Measurements from ENCODE around the gene UNC5B. TPM values are rescaled to one million over a fixed set of nuclear protein-coding genes. Genes with fewer than 3 reads are reported as not detected.

Gene UNC5B
- total RNA-seq, 1 experiment from 2014 or later = 0.07 TPM

DNA sequence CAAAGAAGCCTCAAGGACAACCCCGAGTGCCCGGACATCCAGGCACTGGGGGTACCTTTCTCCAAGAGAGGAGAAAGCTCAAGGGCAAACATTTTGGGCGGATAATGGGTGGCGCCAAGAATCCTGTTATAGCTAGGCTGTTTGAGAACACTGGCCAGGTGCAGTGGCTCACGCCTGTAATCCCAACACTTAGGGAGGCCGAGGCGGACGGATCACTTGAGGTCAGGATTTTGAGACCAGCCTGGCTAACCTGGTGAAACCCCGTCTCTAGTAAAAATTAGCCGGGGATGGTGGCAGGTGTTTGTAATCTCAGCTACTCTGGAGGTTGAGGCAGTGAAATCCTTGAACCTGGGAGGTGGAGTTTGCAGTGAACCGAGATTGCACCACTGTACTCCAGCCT is 25.2 kb upstream of the UNC5B start:
- no peaks in the 10 kb centered on the region for H3K9me3 Mint-ChIP-seq (ENCODE audit: low read depth, unreplicated experiment)
- no peak overlapping the region for H3K27ac Mint-ChIP-seq (ENCODE audit: unreplicated experiment)
- CTCF ChIA-PET = no interaction called here
- H3K27me3 Mint-ChIP-seq (ENCODE audit: unreplicated experiment) = peaks cover 100% of the 10 kb centered on the region
- H3K4me3 Mint-ChIP-seq (ENCODE audit: low read depth, unreplicated experiment) = no peak overlapping the region
- no TSS peak for BruUV-seq (replicated peaks)
- DNase-seq = no peak
- H3K36me3 Mint-ChIP-seq (ENCODE audit: insufficient read depth, unreplicated experiment) = no peaks in the 10 kb centered on the region
- intact Hi-C loops (cut with micrococcal nuclease; ENCODE audit: unreplicated experiment) = no loop called here
- TF ChIP-seq, protein P1, sequence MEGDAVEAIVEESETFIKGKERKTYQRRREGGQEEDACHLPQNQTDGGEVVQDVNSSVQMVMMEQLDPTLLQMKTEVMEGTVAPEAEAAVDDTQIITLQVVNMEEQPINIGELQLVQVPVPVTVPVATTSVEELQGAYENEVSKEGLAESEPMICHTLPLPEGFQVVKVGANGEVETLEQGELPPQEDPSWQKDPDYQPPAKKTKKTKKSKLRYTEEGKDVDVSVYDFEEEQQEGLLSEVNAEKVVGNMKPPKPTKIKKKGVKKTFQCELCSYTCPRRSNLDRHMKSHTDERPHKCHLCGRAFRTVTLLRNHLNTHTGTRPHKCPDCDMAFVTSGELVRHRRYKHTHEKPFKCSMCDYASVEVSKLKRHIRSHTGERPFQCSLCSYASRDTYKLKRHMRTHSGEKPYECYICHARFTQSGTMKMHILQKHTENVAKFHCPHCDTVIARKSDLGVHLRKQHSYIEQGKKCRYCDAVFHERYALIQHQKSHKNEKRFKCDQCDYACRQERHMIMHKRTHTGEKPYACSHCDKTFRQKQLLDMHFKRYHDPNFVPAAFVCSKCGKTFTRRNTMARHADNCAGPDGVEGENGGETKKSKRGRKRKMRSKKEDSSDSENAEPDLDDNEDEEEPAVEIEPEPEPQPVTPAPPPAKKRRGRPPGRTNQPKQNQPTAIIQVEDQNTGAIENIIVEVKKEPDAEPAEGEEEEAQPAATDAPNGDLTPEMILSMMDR (IDR thresholded peaks at IDR 0.05; ENCODE audit: unreplicated experiment) = no peak
- no peaks in the 10 kb centered on the region for H3K4me1 Mint-ChIP-seq (ENCODE audit: low read depth, unreplicated experiment)

DNA sequence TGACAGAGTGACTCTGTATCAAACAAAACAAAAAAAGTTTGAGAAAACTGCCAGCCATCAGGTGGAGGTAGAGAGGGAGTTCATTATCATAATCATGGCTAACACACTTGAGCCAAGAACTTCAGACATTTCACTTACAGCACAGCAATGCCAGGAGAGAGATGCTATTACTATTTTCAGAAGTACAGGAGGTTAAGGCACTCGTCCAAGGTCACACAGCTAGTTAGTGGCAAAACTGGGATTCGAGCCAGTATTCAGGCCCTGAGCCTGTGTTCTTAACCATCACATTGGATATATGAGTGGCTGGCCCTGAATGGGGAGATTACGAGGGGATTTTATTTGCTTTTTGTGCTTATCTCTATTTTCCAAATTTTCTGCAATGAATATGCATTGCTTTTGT is 24.8 kb upstream of the UNC5B start:
- Mint-ChIP-seq H3K4me3 (ENCODE audit: low read depth, unreplicated experiment) (no peak overlapping the region), H3K27me3 (ENCODE audit: unreplicated experiment) (peaks cover 100% of the 10 kb centered on the region), H3K9me3 (ENCODE audit: low read depth, unreplicated experiment) (no peaks in the 10 kb centered on the region), H3K27ac (ENCODE audit: unreplicated experiment) (no peak overlapping the region), H3K4me1 (ENCODE audit: low read depth, unreplicated experiment) (no peaks in the 10 kb centered on the region), H3K36me3 (ENCODE audit: insufficient read depth, unreplicated experiment) (no peaks in the 10 kb centered on the region)
- CTCF ChIA-PET = no interaction called here
- intact Hi-C loops (cut with micrococcal nuclease; ENCODE audit: unreplicated experiment) = no loop called here
- BruUV-seq (replicated peaks) = no TSS peak
- TF ChIP-seq, protein P1 (IDR thresholded peaks at IDR 0.05; ENCODE audit: unreplicated experiment) = no peak
- DNase-seq = no peak

DNA sequence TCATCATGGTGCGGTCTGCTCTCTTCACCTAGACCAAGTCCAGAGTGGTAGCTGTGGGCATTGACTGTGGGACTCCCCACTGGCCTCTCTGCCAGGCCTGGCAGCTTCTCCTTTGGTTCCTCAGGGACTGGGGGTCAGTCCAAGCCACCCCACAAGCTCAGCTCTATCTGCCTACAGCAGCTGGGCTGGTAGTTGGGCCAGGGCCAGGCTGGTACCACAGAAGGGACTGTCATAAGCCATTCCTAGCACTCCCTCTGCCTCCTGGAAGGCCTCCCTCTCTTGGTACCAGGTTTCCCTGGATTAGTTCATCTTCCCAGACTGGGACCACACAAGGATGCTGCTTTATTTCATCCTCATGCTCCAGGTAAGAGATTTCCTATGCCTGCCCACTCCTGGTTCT is 24.2 kb upstream of the UNC5B start:
- Mint-ChIP-seq H3K27ac (ENCODE audit: unreplicated experiment) (no peak overlapping the region), H3K9me3 (ENCODE audit: low read depth, unreplicated experiment) (no peaks in the 10 kb centered on the region), H3K4me1 (ENCODE audit: low read depth, unreplicated experiment) (no peaks in the 10 kb centered on the region), H3K27me3 (ENCODE audit: unreplicated experiment) (peaks cover 100% of the 10 kb centered on the region), H3K36me3 (ENCODE audit: insufficient read depth, unreplicated experiment) (no peaks in the 10 kb centered on the region), H3K4me3 (ENCODE audit: low read depth, unreplicated experiment) (no peak overlapping the region)
- DNase-seq = no peak
- intact Hi-C loops (cut with micrococcal nuclease; ENCODE audit: unreplicated experiment) = no loop called here
- no TSS peak for BruUV-seq (replicated peaks)
- TF ChIP-seq, protein P1 (IDR thresholded peaks at IDR 0.05; ENCODE audit: unreplicated experiment) = no peak
- CTCF ChIA-PET = no interaction called here

DNA sequence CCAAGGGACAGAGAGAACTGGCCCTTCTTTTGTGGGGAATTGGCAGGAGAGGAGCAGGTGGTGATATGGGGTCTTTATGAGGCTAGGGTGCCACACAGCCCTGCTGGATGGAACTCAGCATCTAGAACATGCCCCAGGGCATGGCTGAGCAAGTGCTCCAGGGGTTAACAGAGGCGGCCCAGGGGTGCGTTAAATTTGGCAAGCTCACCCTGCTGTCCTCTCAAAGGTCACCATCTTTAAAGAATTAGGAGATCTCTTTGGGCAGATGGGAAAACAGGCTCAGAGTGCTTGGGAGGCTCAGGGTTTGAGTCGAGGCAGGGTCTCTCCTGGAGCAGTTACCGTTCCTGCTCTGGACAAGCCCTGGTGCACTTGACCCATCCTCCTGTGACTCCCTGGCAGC is 21.4 kb upstream of the UNC5B start:
- Mint-ChIP-seq H3K27ac (ENCODE audit: unreplicated experiment) (no peak overlapping the region), H3K36me3 (ENCODE audit: insufficient read depth, unreplicated experiment) (no peaks in the 10 kb centered on the region), H3K27me3 (ENCODE audit: unreplicated experiment) (peaks cover 100% of the 10 kb centered on the region), H3K4me1 (ENCODE audit: low read depth, unreplicated experiment) (no peaks in the 10 kb centered on the region), H3K4me3 (ENCODE audit: low read depth, unreplicated experiment) (no peak overlapping the region), H3K9me3 (ENCODE audit: low read depth, unreplicated experiment) (peaks cover 2% of the 10 kb centered on the region)
- no peak for DNase-seq
- no TSS peak for BruUV-seq (replicated peaks)
- TF ChIP-seq, protein P1 (IDR thresholded peaks at IDR 0.05; ENCODE audit: unreplicated experiment) = no peak
- intact Hi-C loops (cut with micrococcal nuclease; ENCODE audit: unreplicated experiment) = no loop called here
- CTCF ChIA-PET = no interaction called here
